Panc1 (cell line): ENCODE data around the gene MED12L. TPM values are rescaled to one million over a fixed set of nuclear protein-coding genes. Genes with fewer than 3 reads are reported as not detected.
A peak's percentile ranks its signal among the peaks of the same experiment; 100 is the strongest.

ENCODE experiments used
- ATAC-seq: fragments of 200-7000 bp; cut with Tn5 transposase; 2 replicates; pipeline ENCODE4 v1.9.1; 2020; ENCODE audit warnings: mild to moderate bottlenecking, moderate library complexity
- BruUV-seq: library from RNA; stranded (reverse); fragments of 400-500 nt; replicated peaks from 2 replicates; lab custom pipeline; 2021; lab: Mats Ljungman, UMichigan
- CTCF ChIA-PET: fragments of 300-600 bp; sonication (Branson Sonifier 250); formaldehyde crosslinking; loops from one replicate; lab custom pipeline; 2022; ENCODE audit warnings: antibody characterized with exemption; lab: Charles Lee
- POLR2A ChIA-PET: fragments of 300-600 bp; sonication (Branson Sonifier 250); formaldehyde crosslinking; loops from one replicate; lab custom pipeline; 2022; ENCODE audit warnings: antibody characterized with exemption; lab: Charles Lee
- DNase-seq: peaks from one replicate; pipeline ENCODE4 v3.0.0-alpha.2; 2010; ENCODE audit warnings: low read depth, low spot score
- H3K27ac ChIP-seq: 2 replicates; pipeline ENCODE4 v1.5.1; 2011; ENCODE audit warnings: mild to moderate bottlenecking, low read length, inconsistent platforms
- H3K27me3 ChIP-seq: fragments of 200-500 bp; sonication (Bioruptor generic); 2 replicates; pipeline ENCODE4 v1.6.0; 2014; ENCODE audit warnings: low read length, inconsistent platforms; ENCODE audit not compliant: control insufficient read depth, insufficient read depth
- H3K36me3 ChIP-seq: fragments of 200-500 bp; sonication (Bioruptor generic); 2 replicates; pipeline ENCODE4 v1.5.1; 2014; ENCODE audit warnings: inconsistent platforms, mild to moderate bottlenecking, low read length, moderate library complexity; ENCODE audit not compliant: control insufficient read depth, insufficient read depth
- H3K4me1 ChIP-seq: 2 replicates; pipeline ENCODE4 v1.5.1; 2011; ENCODE audit warnings: inconsistent platforms, mild to moderate bottlenecking, low read length, moderate library complexity; ENCODE audit not compliant: control insufficient read depth, insufficient read depth
- H3K4me3 ChIP-seq, 2 experiments: 2 replicates each; pipeline ENCODE4 v1.5.1; 2011 to 2012; ENCODE audit warnings: low read depth in 2 of 2, low read length in 2 of 2, mild to moderate bottlenecking in 2 of 2, inconsistent platforms in 1 of 2, moderate library complexity in 1 of 2
- H3K9me3 ChIP-seq: fragments of 200-500 bp; sonication (Bioruptor generic); 2 replicates; pipeline ENCODE4 v1.5.1; 2014; ENCODE audit warnings: low read depth, mild to moderate bottlenecking, inconsistent platforms, low read length, moderate library complexity; ENCODE audit not compliant: control insufficient read depth, insufficient read depth
- POLR2AphosphoS5 ChIP-seq: IDR thresholded peaks from 2 replicates; pipeline ENCODE4 v1.6.1; 2012; ENCODE audit warnings: mild to moderate bottlenecking, low read depth, low read length, moderate library complexity
- SIN3A ChIP-seq: IDR thresholded peaks from 2 replicates; pipeline ENCODE4 v1.6.1; 2012; ENCODE audit warnings: low read depth, mild to moderate bottlenecking, low read length, moderate library complexity, borderline replicate concordance; ENCODE audit not compliant: insufficient read depth
- TCF7L2 ChIP-seq: IDR thresholded peaks from 2 replicates; pipeline ENCODE4 v1.6.1; 2011; ENCODE audit warnings: mild to moderate bottlenecking, low read depth, low read length, inconsistent platforms
- in situ Hi-C: cut with HindIII; loops from 2 replicates; pipeline ENCODE4 v1.10.0; 2016; ENCODE audit warnings: low sequenced_read_pairs, low pct_unique_long_range_greater_than_20kb
- intact Hi-C: fragments of 100-400 bp; cut with micrococcal nuclease; formaldehyde crosslinking; loops from one replicate; pipeline ENCODE4 v1.10.0; 2022; ENCODE audit not compliant: unreplicated experiment
- total RNA-seq: library from RNA; stranded (reverse); gene quantifications from one replicate; pipeline ENCODE4 v1.2.1, GENCODE V29; 2021; ENCODE audit not compliant: unreplicated experiment
- TF ChIP-seq, protein P1 (sequence below): fragments of 450-650 bp; IDR thresholded peaks from 2 replicates; pipeline ENCODE4 v1.5.1; 2017; ENCODE audit warnings: mild to moderate bottlenecking
- TF ChIP-seq, protein P2 (sequence below), 2 experiments: IDR thresholded peaks; 2 replicates each; pipeline ENCODE4 v1.6.1; 2011 to 2012; ENCODE audit warnings: low read depth in 2 of 2, control low read depth in 1 of 2, low read length in 1 of 2, mild to moderate bottlenecking in 1 of 2, moderate library complexity in 1 of 2; ENCODE audit not compliant: insufficient read depth in 1 of 2

Gene MED12L
- total RNA-seq, 1 experiment from 2014 or later, result 2.8 TPM

DNA sequence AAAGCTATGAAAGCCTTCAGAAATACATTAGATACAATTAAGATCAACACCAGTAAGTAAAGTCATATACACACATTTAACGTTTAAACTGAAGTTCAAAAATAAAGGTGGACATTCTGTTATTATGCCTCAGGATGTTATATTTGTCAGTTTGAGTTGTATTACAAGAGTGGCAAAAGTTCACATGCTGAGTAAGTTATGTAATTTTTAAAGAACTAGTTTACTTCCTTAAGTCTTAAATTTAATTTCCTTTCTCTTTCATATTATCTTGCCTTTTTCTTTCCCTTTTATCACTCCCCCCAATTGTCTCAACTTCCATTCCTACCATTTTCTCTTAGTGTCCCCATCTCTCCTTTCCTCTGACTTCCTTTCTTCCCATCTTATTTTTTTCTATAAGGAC lies 236.1 kb downstream of the MED12L start:
- intact Hi-C loops, result no loop called here
- POLR2A ChIA-PET, result no interaction called here
- ATAC-seq (no peak), DNase-seq (no peak)
- CTCF ChIA-PET, result no interaction called here
- TF ChIP-seq POLR2AphosphoS5, result no peak
- Histone ChIP-seq H3K9me3 (no peaks in the 10 kb centered on the region), H3K4me3 (no peak overlapping the region), H3K4me1 (no peaks in the 10 kb centered on the region), H3K27me3 (no peaks in the 10 kb centered on the region), H3K27ac (no peak overlapping the region), H3K36me3 (no peaks in the 10 kb centered on the region)
- no TSS peak for BruUV-seq
- in situ Hi-C loops, result no loop called here

- H3K36me3 ChIP-seq, result no peaks in the 10 kb centered on the region
- no peak for DNase-seq
- no peak for ATAC-seq
- no peak overlapping the region for H3K27ac ChIP-seq
- CTCF ChIA-PET, result no interaction called here
- H3K4me1 ChIP-seq, result no peaks in the 10 kb centered on the region
- no peaks in the 10 kb centered on the region for H3K27me3 ChIP-seq
- intact Hi-C loops (no loop called here), in situ Hi-C loops (no loop called here)
- POLR2A ChIA-PET, result no interaction called here
- no peak for TF ChIP-seq SIN3A
- TF ChIP-seq POLR2AphosphoS5, result no peak
- TF ChIP-seq, protein P1, sequence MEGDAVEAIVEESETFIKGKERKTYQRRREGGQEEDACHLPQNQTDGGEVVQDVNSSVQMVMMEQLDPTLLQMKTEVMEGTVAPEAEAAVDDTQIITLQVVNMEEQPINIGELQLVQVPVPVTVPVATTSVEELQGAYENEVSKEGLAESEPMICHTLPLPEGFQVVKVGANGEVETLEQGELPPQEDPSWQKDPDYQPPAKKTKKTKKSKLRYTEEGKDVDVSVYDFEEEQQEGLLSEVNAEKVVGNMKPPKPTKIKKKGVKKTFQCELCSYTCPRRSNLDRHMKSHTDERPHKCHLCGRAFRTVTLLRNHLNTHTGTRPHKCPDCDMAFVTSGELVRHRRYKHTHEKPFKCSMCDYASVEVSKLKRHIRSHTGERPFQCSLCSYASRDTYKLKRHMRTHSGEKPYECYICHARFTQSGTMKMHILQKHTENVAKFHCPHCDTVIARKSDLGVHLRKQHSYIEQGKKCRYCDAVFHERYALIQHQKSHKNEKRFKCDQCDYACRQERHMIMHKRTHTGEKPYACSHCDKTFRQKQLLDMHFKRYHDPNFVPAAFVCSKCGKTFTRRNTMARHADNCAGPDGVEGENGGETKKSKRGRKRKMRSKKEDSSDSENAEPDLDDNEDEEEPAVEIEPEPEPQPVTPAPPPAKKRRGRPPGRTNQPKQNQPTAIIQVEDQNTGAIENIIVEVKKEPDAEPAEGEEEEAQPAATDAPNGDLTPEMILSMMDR, result no peak
- TF ChIP-seq, protein P2, sequence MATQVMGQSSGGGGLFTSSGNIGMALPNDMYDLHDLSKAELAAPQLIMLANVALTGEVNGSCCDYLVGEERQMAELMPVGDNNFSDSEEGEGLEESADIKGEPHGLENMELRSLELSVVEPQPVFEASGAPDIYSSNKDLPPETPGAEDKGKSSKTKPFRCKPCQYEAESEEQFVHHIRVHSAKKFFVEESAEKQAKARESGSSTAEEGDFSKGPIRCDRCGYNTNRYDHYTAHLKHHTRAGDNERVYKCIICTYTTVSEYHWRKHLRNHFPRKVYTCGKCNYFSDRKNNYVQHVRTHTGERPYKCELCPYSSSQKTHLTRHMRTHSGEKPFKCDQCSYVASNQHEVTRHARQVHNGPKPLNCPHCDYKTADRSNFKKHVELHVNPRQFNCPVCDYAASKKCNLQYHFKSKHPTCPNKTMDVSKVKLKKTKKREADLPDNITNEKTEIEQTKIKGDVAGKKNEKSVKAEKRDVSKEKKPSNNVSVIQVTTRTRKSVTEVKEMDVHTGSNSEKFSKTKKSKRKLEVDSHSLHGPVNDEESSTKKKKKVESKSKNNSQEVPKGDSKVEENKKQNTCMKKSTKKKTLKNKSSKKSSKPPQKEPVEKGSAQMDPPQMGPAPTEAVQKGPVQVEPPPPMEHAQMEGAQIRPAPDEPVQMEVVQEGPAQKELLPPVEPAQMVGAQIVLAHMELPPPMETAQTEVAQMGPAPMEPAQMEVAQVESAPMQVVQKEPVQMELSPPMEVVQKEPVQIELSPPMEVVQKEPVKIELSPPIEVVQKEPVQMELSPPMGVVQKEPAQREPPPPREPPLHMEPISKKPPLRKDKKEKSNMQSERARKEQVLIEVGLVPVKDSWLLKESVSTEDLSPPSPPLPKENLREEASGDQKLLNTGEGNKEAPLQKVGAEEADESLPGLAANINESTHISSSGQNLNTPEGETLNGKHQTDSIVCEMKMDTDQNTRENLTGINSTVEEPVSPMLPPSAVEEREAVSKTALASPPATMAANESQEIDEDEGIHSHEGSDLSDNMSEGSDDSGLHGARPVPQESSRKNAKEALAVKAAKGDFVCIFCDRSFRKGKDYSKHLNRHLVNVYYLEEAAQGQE (IDR thresholded peaks at IDR 0.05; ENCODE audit: insufficient read depth in 1 of 2, low read depth in 2 of 2, low read length in 1 of 2), result no peak
- TF ChIP-seq TCF7L2, result no peak
- no peaks in the 10 kb centered on the region for H3K9me3 ChIP-seq
- no peak overlapping the region for H3K4me3 ChIP-seq
- BruUV-seq, result no TSS peak
Observed at GRCh38 chr3:151322511-151322910, 237.0 kb downstream of the MED12L start.

DNA sequence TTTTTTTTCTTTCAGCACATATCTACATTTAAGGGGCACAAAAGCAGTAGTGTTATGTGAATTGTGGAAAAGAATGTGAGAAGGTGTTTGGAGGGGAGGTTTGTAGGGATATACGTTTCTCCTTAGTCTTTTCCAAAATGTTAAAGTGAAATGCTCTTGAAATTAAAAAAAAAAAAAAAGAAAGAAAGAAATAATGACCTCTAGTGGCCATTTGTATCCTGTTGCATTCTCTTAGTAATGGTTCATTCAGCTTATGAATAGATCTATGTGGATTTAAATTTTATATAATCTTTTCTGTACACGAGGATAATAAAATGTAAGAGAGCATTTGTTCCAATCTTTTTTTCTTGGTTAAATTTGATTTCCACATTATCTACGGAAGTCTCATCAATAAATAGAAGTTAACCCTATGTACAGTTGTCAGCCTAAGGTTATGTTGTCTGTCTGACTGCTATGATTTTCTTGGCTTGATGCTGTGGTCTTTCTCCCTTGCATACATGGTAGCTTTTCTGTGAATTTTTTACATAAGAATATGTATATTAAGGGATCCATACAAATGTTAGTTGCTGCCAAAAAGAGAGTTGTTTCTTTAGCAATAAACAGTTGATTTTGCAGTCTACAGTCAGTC lies 242.2 kb downstream of the MED12L start:
- CTCF ChIA-PET, result interaction anchor here (0.7 to 0.8 kb wide), 7 partner anchors 84 to 514 kb away, joined by 3 to 11 read pairs (median 5); no protein-coding TSS in a partner anchor
- Histone ChIP-seq H3K9me3 (no peaks in the 10 kb centered on the region), H3K4me1 (no peaks in the 10 kb centered on the region), H3K27ac (no peak overlapping the region), H3K27me3 (0 out of 2 replicates have a peak, but pooled peaks cover 3% of the 10 kb centered on the region), H3K36me3 (no peaks in the 10 kb centered on the region), H3K4me3 (no peak overlapping the region)
- in situ Hi-C loops (no loop called here), intact Hi-C loops (loop anchor here (5.0 kb wide), 1 partner anchor 35 kb away; no protein-coding TSS in a partner anchor)
- ATAC-seq, result no peak
- TF ChIP-seq, protein P1, result peak; percentile 75; the same call in 1 of the 2 replicates
- TF ChIP-seq TCF7L2 (no peak), POLR2AphosphoS5 (no peak)
- no TSS peak for BruUV-seq
- POLR2A ChIA-PET, result no interaction called here
- no peak for DNase-seq
